Measurements from ENCODE around the gene TEAD1.

- TF ChIP-seq, protein P1, sequence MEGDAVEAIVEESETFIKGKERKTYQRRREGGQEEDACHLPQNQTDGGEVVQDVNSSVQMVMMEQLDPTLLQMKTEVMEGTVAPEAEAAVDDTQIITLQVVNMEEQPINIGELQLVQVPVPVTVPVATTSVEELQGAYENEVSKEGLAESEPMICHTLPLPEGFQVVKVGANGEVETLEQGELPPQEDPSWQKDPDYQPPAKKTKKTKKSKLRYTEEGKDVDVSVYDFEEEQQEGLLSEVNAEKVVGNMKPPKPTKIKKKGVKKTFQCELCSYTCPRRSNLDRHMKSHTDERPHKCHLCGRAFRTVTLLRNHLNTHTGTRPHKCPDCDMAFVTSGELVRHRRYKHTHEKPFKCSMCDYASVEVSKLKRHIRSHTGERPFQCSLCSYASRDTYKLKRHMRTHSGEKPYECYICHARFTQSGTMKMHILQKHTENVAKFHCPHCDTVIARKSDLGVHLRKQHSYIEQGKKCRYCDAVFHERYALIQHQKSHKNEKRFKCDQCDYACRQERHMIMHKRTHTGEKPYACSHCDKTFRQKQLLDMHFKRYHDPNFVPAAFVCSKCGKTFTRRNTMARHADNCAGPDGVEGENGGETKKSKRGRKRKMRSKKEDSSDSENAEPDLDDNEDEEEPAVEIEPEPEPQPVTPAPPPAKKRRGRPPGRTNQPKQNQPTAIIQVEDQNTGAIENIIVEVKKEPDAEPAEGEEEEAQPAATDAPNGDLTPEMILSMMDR (conservative IDR thresholded peaks at IDR 0.05) = no peak
- no peak for TF ChIP-seq ZFX (IDR thresholded peaks at IDR 0.05)
Measured at GRCh38 chr11:12808519-12808918, 134.3 kb downstream of the TEAD1 start.
